SK-N-MC (cell line): ENCODE measurements around the gene NLRP6.
A peak's percentile ranks its signal among the peaks of the same experiment; 100 is the strongest.
"Not testable (repeated sequence)": the region's sequence is repeated elsewhere in the genome, so short reads cannot be mapped to it uniquely, and the experiment has no call there.

Source experiments
- DNase-seq: peaks from one replicate; pipeline ENCODE4 v3.0.0-alpha.2; 2011; ENCODE audit warnings: low read depth, low spot score
- H3K27ac ChIP-seq: fragments of 200-600 bp; sonication (generic); 2 replicates; pipeline ENCODE4 v1.5.1; 2016; ENCODE audit warnings: mixed run types
- H3K36me3 ChIP-seq: fragments of 200-600 bp; sonication (generic); 2 replicates; pipeline ENCODE4 v1.6.1; 2017; ENCODE audit warnings: antibody characterized with exemption, low read length, mixed read lengths; ENCODE audit not compliant: insufficient read depth
- H3K4me3 ChIP-seq: fragments of 200-600 bp; sonication (generic); 2 replicates; pipeline ENCODE4 v1.5.1; 2016
- H3K9ac ChIP-seq: fragments of 200-600 bp; sonication (generic); 2 replicates; pipeline ENCODE4 v1.8.0; 2017; ENCODE audit warnings: mixed run types, mixed read lengths; ENCODE audit not compliant: insufficient read length
- H3K9me3 ChIP-seq: fragments of 200-600 bp; sonication (generic); 2 replicates; pipeline ENCODE4 v1.6.1; 2017; ENCODE audit warnings: low read depth, mild to moderate bottlenecking, antibody characterized with exemption, low read length, moderate library complexity, mixed read lengths
- EZH2 ChIP-seq: fragments of 200-600 bp; sonication (generic); IDR thresholded peaks from one replicate; pipeline ENCODE4 v1.6.1; 2017; ENCODE audit warnings: antibody characterized with exemption
- FOXP2 ChIP-seq: optimal IDR thresholded peaks from 2 replicates; pipeline ENCODE3; 2011; ENCODE audit warnings: mild to moderate bottlenecking, moderate library complexity; ENCODE audit not compliant: insufficient read depth; ENCODE audit errors: extremely low read length, control extremely low read depth
- POLR2AphosphoS5 ChIP-seq: IDR thresholded peaks from 2 replicates; pipeline ENCODE4 v1.6.1; 2012; ENCODE audit warnings: mild to moderate bottlenecking, low read depth, low read length, borderline replicate concordance

Gene NLRP6

GRCh38 chr11:266676-267439 is 11.3 kb upstream of the NLRP6 start:
- Histone ChIP-seq H3K9me3 (0 out of 2 replicates have a peak, but pooled peaks cover 2% of the 10 kb centered on the region), H3K27ac (no peak overlapping the region), H3K4me3 (no peak overlapping the region), H3K9ac (no peak overlapping the region), H3K36me3 (no peaks in the 10 kb centered on the region)
- no peak for TF ChIP-seq POLR2AphosphoS5
- no peak for TF ChIP-seq EZH2
- TF ChIP-seq FOXP2 = no peak
- no peak for DNase-seq

- no peak for TF ChIP-seq FOXP2
- no peak for TF ChIP-seq POLR2AphosphoS5
- Histone ChIP-seq H3K36me3 (no peaks in the 10 kb centered on the region), H3K9me3 (0 out of 2 replicates have a peak, but pooled peaks cover 2% of the 10 kb centered on the region), H3K4me3 (0 out of 2 replicates have a peak overlapping the region, but pooled peaks have one; percentile 12), H3K27ac (no peak overlapping the region), H3K9ac (no peak overlapping the region)
- DNase-seq = no peak
These were observed 10.7 kb upstream of the NLRP6 start for GRCh38 chr11:267491-267994.

GRCh38 chr11:268716-269145 is 9.5 kb upstream of the NLRP6 start:
- not testable (repeated sequence) for H3K27ac ChIP-seq, H3K4me3 ChIP-seq, DNase-seq, H3K9me3 ChIP-seq, H3K36me3 ChIP-seq, H3K9ac ChIP-seq

- 0 out of 2 replicates have a peak, but pooled peaks cover 2% of the 10 kb centered on the region for H3K9me3 ChIP-seq
These were observed 8.9 kb upstream of the NLRP6 start for GRCh38 chr11:269146-269890.

GRCh38 chr11:270451-271318 is 7.5 kb upstream of the NLRP6 start:
- H3K36me3 ChIP-seq = no peaks in the 10 kb centered on the region

More at GRCh38 chr11:269146-269890, 8.9 kb upstream of the NLRP6 start:
- DNase-seq = no peak
- TF ChIP-seq POLR2AphosphoS5 (no peak), FOXP2 (no peak), EZH2 (no peak)
- H3K9ac ChIP-seq = no peak overlapping the region
- no peaks in the 10 kb centered on the region for H3K36me3 ChIP-seq
- H3K4me3 ChIP-seq = no peak overlapping the region
- H3K27ac ChIP-seq = no peak overlapping the region

GRCh38 chr11:271319-271715 is 6.9 kb upstream of the NLRP6 start:
- Histone ChIP-seq H3K9ac (no peak overlapping the region), H3K27ac (no peak overlapping the region), H3K36me3 (no peaks in the 10 kb centered on the region), H3K9me3 (peaks cover 2% of the 10 kb centered on the region; the same call in 1 of the 2 replicates), H3K4me3 (no peak overlapping the region)
- DNase-seq = no peak
- TF ChIP-seq POLR2AphosphoS5 (no peak), EZH2 (no peak), FOXP2 (no peak)

More at GRCh38 chr11:270451-271318, 7.5 kb upstream of the NLRP6 start:
- H3K9me3 ChIP-seq = 0 out of 2 replicates have a peak, but pooled peaks cover 2% of the 10 kb centered on the region
- H3K9ac ChIP-seq = no peak overlapping the region
- no peak for DNase-seq
- H3K27ac ChIP-seq = no peak overlapping the region
- no peak overlapping the region for H3K4me3 ChIP-seq
- TF ChIP-seq POLR2AphosphoS5 (no peak), FOXP2 (no peak), EZH2 (no peak)

GRCh38 chr11:272195-272930 is 5.8 kb upstream of the NLRP6 start:
- Histone ChIP-seq H3K27ac (no peak overlapping the region), H3K36me3 (no peaks in the 10 kb centered on the region), H3K9me3 (no peaks in the 10 kb centered on the region; the same call in 1 of the 2 replicates), H3K4me3 (no peak overlapping the region), H3K9ac (no peak overlapping the region)
- no peak for TF ChIP-seq EZH2
- no peak for TF ChIP-seq POLR2AphosphoS5
- no peak for TF ChIP-seq FOXP2
- no peak for DNase-seq
